ENCODE measurements around the gene TBC1D16. TPM values are rescaled to one million over a fixed set of nuclear protein-coding genes. Genes with fewer than 3 reads are reported as not detected.
"Not testable (repeated sequence)": the region's sequence is repeated elsewhere in the genome, so short reads cannot be mapped to it uniquely, and the experiment has no call there.

Gene TBC1D16
- total and polyA plus RNA-seq, 10 of the 15 experiments (the other 5 are each of a cell fraction or from before 2014, with no cell fraction given), result 0.01 to 0.13 (median 0.06) TPM; not detected in 3

GRCh38 chr17:80047176-80047575, 11.5 kb upstream of the TBC1D16 start:
- ChIA-PET POLR2A (no interaction called here), RAD21 (ENCODE audit: unreplicated experiment) (no interaction called here), SMC1A (ENCODE audit: uncharacterized antibody, unreplicated experiment) (no interaction called here), CTCF (no interaction called here)
- Histone ChIP-seq H3K36me3 (ENCODE audit: control insufficient read depth in 2 of 2, insufficient read depth in 2 of 2, low read length in 1 of 2) (no peaks in the 10 kb centered on the region), H3K79me2 (ENCODE audit: control insufficient read depth, insufficient read depth, low read length) (no peaks in the 10 kb centered on the region), H3K4me1 (ENCODE audit: control insufficient read depth, insufficient read depth, low read length) (no peaks in the 10 kb centered on the region), H3K9ac (ENCODE audit: control insufficient read depth, insufficient read depth, low read length) (no peak overlapping the region), H3K9me3 (replicated peaks; ENCODE audit: control insufficient read depth, insufficient read depth, low read length) (no peaks in the 10 kb centered on the region), H2AFZ (ENCODE audit: control insufficient read depth, low read depth, low read length) (no peak overlapping the region), H3K27me3 (replicated peaks in 1 of 2; ENCODE audit: control insufficient read depth in 2 of 2, insufficient read depth in 2 of 2, low read length in 1 of 2) (0 out of 4 replicates have a peak, but pooled peaks cover 0 to 2% of the 10 kb centered on the region in 2 experiments), H4K20me1 (ENCODE audit: control insufficient read depth, insufficient read depth) (no peaks in the 10 kb centered on the region), H3K4me2 (ENCODE audit: control insufficient read depth, insufficient read depth) (no peak overlapping the region), H3K4me3 (no peak overlapping the region), H3K27ac (ENCODE audit: control insufficient read depth, insufficient read depth) (no peak overlapping the region)
- no peak for DNase-seq (ENCODE audit: low read depth, low spot score)
- 45% methylated on average over 11 of the region's 11 CpGs for WGBS (ENCODE audit: insufficient coverage, insufficient replicate concordance, low lambda C conversion rate, missing lambda C conversion rate)
- TF ChIP-seq BCL3 (IDR thresholded peaks at IDR 0.05; ENCODE audit: borderline replicate concordance, insufficient read depth, low read depth, low read length, poor library complexity, severe bottlenecking), result no peak
- TF ChIP-seq JUNB (IDR thresholded peaks at IDR 0.05), result no peak
- no peak for TF ChIP-seq STAT1 (conservative IDR thresholded peaks at IDR 0.05)
- TF ChIP-seq ZZZ3 (IDR thresholded peaks at IDR 0.05; ENCODE audit: control insufficient read depth, insufficient read length, low read depth), result no peak
- no peak for TF ChIP-seq CBX5 (IDR thresholded peaks at IDR 0.05; ENCODE audit: low read depth)
- no peak for TF ChIP-seq MEF2A (IDR thresholded peaks at IDR 0.05; ENCODE audit: insufficient read depth, low read depth, low read length)
- no peak for TF ChIP-seq ELK1 (IDR thresholded peaks at IDR 0.05; ENCODE audit: low read depth, low read length)
- no peak for TF ChIP-seq CUX1 (IDR thresholded peaks at IDR 0.05; ENCODE audit: insufficient replicate concordance, low read depth, low read length)
- no peak for TF ChIP-seq CEBPB (IDR thresholded peaks at IDR 0.05; ENCODE audit: borderline replicate concordance in 1 of 2, low read depth in 2 of 2, low read length in 2 of 2)
- in situ Hi-C loops (cut with MboI), result no loop called here
- no TSS peak for BruUV-seq (replicated peaks)
- ATAC-seq, result no peak
- no peak for FAIRE-seq
- intact Hi-C loops (cut with micrococcal nuclease; ENCODE audit: unreplicated experiment), result no loop called here

GRCh38 chr17:80046709-80047108, 11.0 kb upstream of the TBC1D16 start:
- in situ Hi-C loops (cut with MboI); H3K27me3 ChIP-seq (replicated peaks in 1 of 2; ENCODE audit: control insufficient read depth in 2 of 2, insufficient read depth in 2 of 2, low read length in 1 of 2); H3K9me3 ChIP-seq (replicated peaks; ENCODE audit: control insufficient read depth, insufficient read depth, low read length); H3K27ac ChIP-seq (ENCODE audit: control insufficient read depth, insufficient read depth); BruUV-seq (replicated peaks); H4K20me1 ChIP-seq (ENCODE audit: control insufficient read depth, insufficient read depth); H3K4me1 ChIP-seq (ENCODE audit: control insufficient read depth, insufficient read depth, low read length); intact Hi-C loops (cut with micrococcal nuclease; ENCODE audit: unreplicated experiment); SMC1A ChIA-PET (ENCODE audit: uncharacterized antibody, unreplicated experiment); H3K4me3 ChIP-seq; CTCF ChIA-PET; H2AFZ ChIP-seq (ENCODE audit: control insufficient read depth, low read depth, low read length); H3K36me3 ChIP-seq (ENCODE audit: control insufficient read depth in 2 of 2, insufficient read depth in 2 of 2, low read length in 1 of 2); H3K9ac ChIP-seq (ENCODE audit: control insufficient read depth, insufficient read depth, low read length); H3K79me2 ChIP-seq (ENCODE audit: control insufficient read depth, insufficient read depth, low read length); FAIRE-seq; DNase-seq (ENCODE audit: low read depth, low spot score); ATAC-seq; H3K4me2 ChIP-seq (ENCODE audit: control insufficient read depth, insufficient read depth); POLR2A ChIA-PET; RAD21 ChIA-PET (ENCODE audit: unreplicated experiment): not testable (repeated sequence)
- WGBS (ENCODE audit: insufficient coverage, insufficient replicate concordance, low lambda C conversion rate, missing lambda C conversion rate), result 63% methylated on average over 10 of the region's 10 CpGs

All from GM12878 (cell line).